Kidney (tissue), 14 donors: Measurements from ENCODE around the gene MAML2. TPM values are rescaled to one million over a fixed set of nuclear protein-coding genes. Genes with fewer than 3 reads are reported as not detected.

ENCODE experiments used
- DNase-seq, 5 donors: peaks; one replicate each; pipeline ENCODE4 v3.0.0-alpha.2; 2013 to 2020
- FAIRE-seq: peaks from 2 replicates; lab custom pipeline; 2012; peaks lifted over from hg19 to GRCh38; lab: Jason Lieb, UNC
- H3K27ac ChIP-seq, 2 donors: one replicate each; pipeline ENCODE4 v1.7.0; 2013; ENCODE audit warnings: low read depth in 2 of 2, low read length in 2 of 2, inconsistent platforms in 1 of 2
- H3K27me3 ChIP-seq: one replicate; pipeline ENCODE4 v1.7.1; 2013; ENCODE audit warnings: low read length, inconsistent platforms; ENCODE audit not compliant: control insufficient read depth, insufficient read depth
- H3K36me3 ChIP-seq, 3 donors: one replicate each; pipeline versions ENCODE4 v1.7.0 to v1.7.1; 2013; ENCODE audit warnings: low read length in 3 of 3, control low read depth in 1 of 3, inconsistent platforms in 1 of 3; ENCODE audit not compliant: insufficient read depth in 3 of 3, control insufficient read depth in 2 of 3
- H3K4me1 ChIP-seq, 3 donors: one replicate each; pipeline versions ENCODE4 v1.7.0 to v1.7.1; 2013; ENCODE audit warnings: low read length in 3 of 3, inconsistent platforms in 1 of 3, low read depth in 1 of 3; ENCODE audit not compliant: control insufficient read depth in 2 of 3, insufficient read depth in 2 of 3
- H3K4me3 ChIP-seq, 3 donors: one replicate each; pipeline versions ENCODE4 v1.7.0 to v1.8.1; 2013; ENCODE audit warnings: low read length in 3 of 3, control low read depth in 1 of 3, inconsistent platforms in 1 of 3
- H3K9ac ChIP-seq, 3 donors: one replicate each; pipeline versions ENCODE4 v1.7.0 to v1.7.1; 2013; ENCODE audit warnings: low read length in 3 of 3, control low read depth in 1 of 3, inconsistent platforms in 1 of 3
- H3K9me3 ChIP-seq, 3 donors: one replicate each; pipeline versions ENCODE4 v1.7.0 to v1.7.1; 2013; ENCODE audit warnings: low read length in 3 of 3, control low read depth in 1 of 3, inconsistent platforms in 1 of 3; ENCODE audit not compliant: control insufficient read depth in 2 of 3, insufficient read depth in 1 of 3
- CTCF ChIP-seq: IDR thresholded peaks from 3 replicates; pipeline ENCODE4 v1.5.1; 2012; ENCODE audit warnings: mild to moderate bottlenecking, moderate library complexity, borderline replicate concordance; ENCODE audit not compliant: insufficient read depth; ENCODE audit errors: extremely low read depth
- intact Hi-C: fragments of 100-400 bp; cut with DNase I; formaldehyde crosslinking; loops from one replicate; pipeline ENCODE4 v1.11.1; 2022
- polyA plus RNA-seq: library from polyadenylated mRNA; stranded (reverse); fragments of 350-450 nt; fragmentation: Illumina TruSeq; extraction: RNeasy Lipid Tissue Mini Kit (QIAGEN cat#74804); gene quantifications from one replicate; pipeline ENCODE4 v1.2.3, GENCODE V29; 2014; ENCODE audit warnings: low read depth, low replicate concordance; ENCODE audit not compliant: insufficient read depth
- total RNA-seq: library from RNA; stranded (reverse); fragmentation: NEBNext Ultra II Directional; extraction: Animal tissue kit (Norgen Biotek cat#: 25700); gene quantifications from one replicate; pipeline ENCODE4 v1.2.1, GENCODE V29; 2021
- donor health status: control.
- donor health status: control.
- donor health status: control.
- donor health status: control.
- donor health status: control.
- donor health status: DM: yes; HTN: yes; CAD: no.
- donor health status: Normal renal cell carcinoma (clear cell type).

MAML2 gene
- total and polyA plus RNA-seq, 2 donors from 2014 or later, result 4.9 to 32.3 TPM

DNA sequence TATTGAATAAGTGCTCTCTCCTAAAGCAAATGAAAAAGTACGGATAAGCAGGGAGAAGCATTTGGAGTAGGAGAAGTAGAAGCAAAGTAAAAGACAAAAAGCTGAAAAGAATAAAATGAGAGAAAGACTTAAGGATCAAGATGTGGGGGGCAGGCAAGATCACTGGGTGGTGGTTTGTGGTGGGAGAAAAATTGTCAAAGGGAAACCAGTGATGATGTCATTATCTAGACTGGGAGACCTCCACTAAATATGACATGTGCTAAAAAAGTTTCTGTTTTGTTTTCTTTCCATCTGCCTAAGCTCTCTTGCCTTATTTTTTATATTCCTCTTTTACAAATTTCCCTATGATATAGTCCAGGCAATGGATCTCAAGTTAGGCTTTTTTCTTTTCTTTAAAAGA, 14.8 kb upstream of the MAML2 start:
- Histone ChIP-seq H3K36me3 (peaks cover 3 to 12% (median 8%) of the 10 kb centered on the region in 3 donors), H3K27me3 (no peaks in the 10 kb centered on the region), H3K27ac (no peak overlapping the region), H3K9me3 (no peaks in the 10 kb centered on the region), H3K4me3 (no peak overlapping the region), H3K9ac (no peak overlapping the region), H3K4me1 (no peaks in the 10 kb centered on the region)
- intact Hi-C loops, result no loop called here
- TF ChIP-seq CTCF, result no peak
- DNase-seq (no peak), FAIRE-seq (no peak)

- peak in 1 of 5 donors; percentile 11 for DNase-seq
- no peak overlapping the region for H3K27ac ChIP-seq
Observed at GRCh38 chr11:96356848-96357247, 13.9 kb upstream of the MAML2 start.

GRCh38 chr11:96342014-96342960, 708 bp downstream of the MAML2 start:
- Histone ChIP-seq H3K4me3 (peak overlapping the region; percentile 88 to 98 (median 95)), H3K9me3 (no peaks in the 10 kb centered on the region), H3K9ac (peak overlapping the region; percentile 78 to 98 (median 91)), H3K27ac (peak overlapping the region; percentile 89 to 93), H3K36me3 (no peaks in the 10 kb centered on the region), H3K27me3 (no peaks in the 10 kb centered on the region), H3K4me1 (peaks cover 12 to 34% (median 23%) of the 10 kb centered on the region in 3 donors)
- FAIRE-seq (no peak), DNase-seq (no peak)
- intact Hi-C loops, result no loop called here
- TF ChIP-seq CTCF, result no peak

More at GRCh38 chr11:96356848-96357247, 13.9 kb upstream of the MAML2 start:
- Histone ChIP-seq H3K9me3 (no peaks in the 10 kb centered on the region), H3K27me3 (no peaks in the 10 kb centered on the region), H3K4me1 (no peaks in the 10 kb centered on the region), H3K36me3 (peaks cover 3 to 12% (median 8%) of the 10 kb centered on the region in 3 donors), H3K4me3 (no peak overlapping the region), H3K9ac (no peak overlapping the region)
- TF ChIP-seq CTCF, result no peak
- no peak for FAIRE-seq
- intact Hi-C loops, result no loop called here
